MCF 10A (cell line): ENCODE results near the gene ACTN1. TPM values are rescaled to one million over a fixed set of nuclear protein-coding genes. Genes with fewer than 3 reads are reported as not detected.

ENCODE experiments used
- BruUV-seq: library from RNA; stranded (reverse); fragments of 400-500 nt; replicated peaks from 2 replicates; lab custom pipeline; 2021; lab: Mats Ljungman, UMichigan
- CTCF ChIA-PET: fragments of 300-600 bp; sonication (Branson Sonifier 250); formaldehyde crosslinking; extraction: SDS; loops from one replicate; lab custom pipeline; 2021; ENCODE audit warnings: antibody characterized with exemption, inconsistent platforms; lab: Yijun Ruan, JAX
- POLR2A ChIA-PET: fragments of 300-600, 350-650 bp; sonication (Branson Sonifier 250); formaldehyde crosslinking; extraction: SDS; loops from one replicate; lab custom pipeline; 2020; ENCODE audit warnings: antibody characterized with exemption, inconsistent platforms; lab: Yijun Ruan, JAX
- DNase-seq: peaks from one replicate; pipeline ENCODE4 v3.0.0-alpha.2; 2018; ENCODE audit not compliant: unreplicated experiment
- H3K27ac Mint-ChIP-seq: one replicate; pipeline ENCODE4 v1.8.0; 2022; ENCODE audit warnings: mild to moderate bottlenecking, low read depth, mixed read lengths; ENCODE audit not compliant: unreplicated experiment
- H3K27me3 Mint-ChIP-seq: one replicate; pipeline ENCODE4 v1.8.0; 2022; ENCODE audit warnings: mixed read lengths; ENCODE audit not compliant: insufficient read depth, unreplicated experiment
- H3K36me3 Mint-ChIP-seq: one replicate; pipeline ENCODE4 v1.8.0; 2022; ENCODE audit warnings: mild to moderate bottlenecking, moderate library complexity, mixed read lengths; ENCODE audit not compliant: insufficient read depth, unreplicated experiment
- H3K4me1 Mint-ChIP-seq: one replicate; pipeline ENCODE4 v1.8.0; 2022; ENCODE audit warnings: mixed read lengths; ENCODE audit not compliant: insufficient read depth, unreplicated experiment
- H3K4me3 Mint-ChIP-seq: one replicate; pipeline ENCODE4 v1.8.0; 2022; ENCODE audit warnings: mild to moderate bottlenecking, moderate library complexity, mixed read lengths; ENCODE audit not compliant: unreplicated experiment
- H3K9me3 Mint-ChIP-seq: one replicate; pipeline ENCODE4 v1.8.0; 2022; ENCODE audit warnings: mixed read lengths; ENCODE audit not compliant: unreplicated experiment
- intact Hi-C: fragments of 100-400 bp; cut with micrococcal nuclease; formaldehyde crosslinking; loops from 2 replicates; pipeline ENCODE4 v1.14.1; 2022
- total RNA-seq: library from RNA; stranded (reverse); gene quantifications from 2 replicates; pipeline ENCODE4 v1.2.3, GENCODE V29; 2022
- TF ChIP-seq, protein P1 (sequence below): fragments of 200-600 bp; IDR thresholded peaks from one replicate; pipeline ENCODE4 v1.8.0; 2022; ENCODE audit warnings: antibody characterized with exemption, mild to moderate bottlenecking; ENCODE audit not compliant: unreplicated experiment

The ACTN1 gene
- total RNA-seq, 1 experiment from 2014 or later = 312 TPM

GRCh38 chr14:68977180-68977717, 1.9 kb downstream of the ACTN1 start:
- BruUV-seq = TSS peak; percentile 62
- DNase-seq = no peak
- intact Hi-C loops = loop anchor here (1.0 to 2.0 kb wide), 2 partner anchors 26 to 66 kb away; no protein-coding TSS in a partner anchor
- ChIA-PET POLR2A (interaction anchor here (0.7 to 5.3 kb wide), 13 partner anchors 9 to 130 kb away, joined by 3 to 108 read pairs (median 4); no protein-coding TSS in a partner anchor), CTCF (interaction anchor here (0.6 to 3.7 kb wide), 11 partner anchors 10 to 112 kb away, joined by 3 to 28 read pairs (median 4); no protein-coding TSS in a partner anchor)
- no peaks in the 10 kb centered on the region for H3K9me3 Mint-ChIP-seq
- peak overlapping the region; percentile 95 for H3K27ac Mint-ChIP-seq
- H3K36me3 Mint-ChIP-seq = peaks cover 24% of the 10 kb centered on the region
- TF ChIP-seq, protein P1, sequence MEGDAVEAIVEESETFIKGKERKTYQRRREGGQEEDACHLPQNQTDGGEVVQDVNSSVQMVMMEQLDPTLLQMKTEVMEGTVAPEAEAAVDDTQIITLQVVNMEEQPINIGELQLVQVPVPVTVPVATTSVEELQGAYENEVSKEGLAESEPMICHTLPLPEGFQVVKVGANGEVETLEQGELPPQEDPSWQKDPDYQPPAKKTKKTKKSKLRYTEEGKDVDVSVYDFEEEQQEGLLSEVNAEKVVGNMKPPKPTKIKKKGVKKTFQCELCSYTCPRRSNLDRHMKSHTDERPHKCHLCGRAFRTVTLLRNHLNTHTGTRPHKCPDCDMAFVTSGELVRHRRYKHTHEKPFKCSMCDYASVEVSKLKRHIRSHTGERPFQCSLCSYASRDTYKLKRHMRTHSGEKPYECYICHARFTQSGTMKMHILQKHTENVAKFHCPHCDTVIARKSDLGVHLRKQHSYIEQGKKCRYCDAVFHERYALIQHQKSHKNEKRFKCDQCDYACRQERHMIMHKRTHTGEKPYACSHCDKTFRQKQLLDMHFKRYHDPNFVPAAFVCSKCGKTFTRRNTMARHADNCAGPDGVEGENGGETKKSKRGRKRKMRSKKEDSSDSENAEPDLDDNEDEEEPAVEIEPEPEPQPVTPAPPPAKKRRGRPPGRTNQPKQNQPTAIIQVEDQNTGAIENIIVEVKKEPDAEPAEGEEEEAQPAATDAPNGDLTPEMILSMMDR = no peak
- no peaks in the 10 kb centered on the region for H3K27me3 Mint-ChIP-seq
- H3K4me3 Mint-ChIP-seq = peak overlapping the region; percentile 78
- peaks cover 51% of the 10 kb centered on the region for H3K4me1 Mint-ChIP-seq

DNA sequence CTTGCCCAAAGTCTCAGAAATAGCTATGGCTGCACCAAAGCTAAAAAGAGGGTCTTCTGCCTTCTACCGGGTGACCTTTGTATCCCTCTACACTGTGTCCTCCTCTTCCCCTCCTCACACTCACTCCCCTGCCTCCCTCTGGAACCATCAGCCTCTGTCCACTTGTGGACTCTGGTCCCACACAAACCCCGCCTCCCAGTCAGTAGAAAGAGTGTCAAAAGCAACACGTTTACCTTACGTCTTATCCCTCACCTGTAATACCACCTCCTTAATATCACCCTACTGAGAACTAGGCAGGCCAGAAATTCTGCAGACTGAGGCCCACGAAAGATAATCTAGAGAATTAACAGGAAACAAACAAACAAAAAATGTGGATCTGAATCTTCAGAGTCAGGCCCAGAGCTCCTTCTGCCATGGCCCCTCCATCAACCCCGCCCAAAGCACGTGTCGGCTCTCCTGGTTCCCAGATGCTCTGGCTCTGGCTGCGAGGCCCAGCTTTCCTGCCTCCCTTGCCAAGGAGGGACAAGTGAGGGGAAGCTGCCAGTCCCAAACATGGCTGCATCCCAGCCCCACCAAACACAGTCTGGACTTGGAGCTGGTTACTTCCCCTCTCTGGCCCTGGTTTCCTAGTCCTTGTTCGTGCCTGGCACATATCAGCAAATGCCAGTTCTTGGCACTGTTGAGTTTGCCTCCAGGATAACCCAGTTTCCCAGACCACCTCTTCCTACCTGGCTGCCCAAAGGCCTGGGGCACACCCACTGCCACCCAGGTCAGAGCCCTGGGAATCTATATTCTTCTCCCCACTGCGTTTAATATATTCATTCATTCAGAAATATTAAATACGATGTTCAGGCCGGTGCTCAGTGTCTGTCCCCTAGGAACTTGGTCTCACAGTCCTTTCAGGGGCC, 2.7 kb downstream of the ACTN1 start:
- peak; percentile 38 for DNase-seq
- POLR2A ChIA-PET = interaction anchor here (0.7 to 5.3 kb wide), 11 partner anchors 10 to 83 kb away, joined by 3 to 108 read pairs (median 4); no protein-coding TSS in a partner anchor

DNA sequence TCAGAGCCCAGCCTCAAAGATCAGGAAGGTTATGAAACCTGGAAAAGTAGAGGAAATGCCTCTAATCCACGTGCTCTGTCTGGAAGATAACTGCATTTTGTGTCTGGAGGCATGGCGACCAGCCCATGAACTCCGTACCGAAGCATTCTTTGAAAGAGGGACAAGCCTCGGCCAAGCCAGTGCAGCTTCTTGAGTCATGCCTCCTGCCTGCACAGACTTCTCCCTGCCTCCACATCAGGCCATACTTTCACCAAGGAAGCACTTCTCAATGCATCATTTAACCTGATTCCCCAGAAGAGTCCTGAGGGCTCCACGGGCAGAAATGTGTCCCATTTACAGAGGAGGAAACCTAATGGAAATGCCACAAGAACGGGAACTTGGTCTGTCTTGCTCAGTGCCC, 3.4 kb downstream of the ACTN1 start:
- ChIA-PET POLR2A (interaction anchor here (0.7 to 5.3 kb wide), 7 partner anchors 10 to 75 kb away, joined by 3 to 108 read pairs (median 25); no protein-coding TSS in a partner anchor), CTCF (interaction anchor here (0.9 to 3.7 kb wide), 6 partner anchors 8 to 131 kb away, joined by 4 to 28 read pairs (median 6); no protein-coding TSS in a partner anchor)
- H3K4me1 Mint-ChIP-seq = peaks cover 60% of the 10 kb centered on the region

More for the DNA sequence above, 2.7 kb downstream of the ACTN1 start:
- TF ChIP-seq, protein P1 = no peak
- BruUV-seq = no TSS peak
- Mint-ChIP-seq H3K27ac (peak overlapping the region; percentile 95), H3K9me3 (no peaks in the 10 kb centered on the region), H3K36me3 (peaks cover 25% of the 10 kb centered on the region), H3K4me3 (peak overlapping the region; percentile 78), H3K4me1 (peaks cover 55% of the 10 kb centered on the region), H3K27me3 (no peaks in the 10 kb centered on the region)
- CTCF ChIA-PET = interaction anchor here (0.9 to 3.7 kb wide), 9 partner anchors 9 to 131 kb away, joined by 3 to 28 read pairs (median 9); no protein-coding TSS in a partner anchor
- intact Hi-C loops = loop anchor here (1.0 to 2.0 kb wide), 2 partner anchors 26 to 65 kb away; no protein-coding TSS in a partner anchor

More for the DNA sequence above, 3.4 kb downstream of the ACTN1 start:
- H3K27me3 Mint-ChIP-seq = no peaks in the 10 kb centered on the region
- peaks cover 25% of the 10 kb centered on the region for H3K36me3 Mint-ChIP-seq
- H3K9me3 Mint-ChIP-seq = no peaks in the 10 kb centered on the region
- H3K4me3 Mint-ChIP-seq = peak overlapping the region; percentile 78
- intact Hi-C loops = loop anchor here (2.0 kb wide), 1 partner anchor 25 kb away; no protein-coding TSS in a partner anchor
- TF ChIP-seq, protein P1 = no peak
- peak; percentile 73 for DNase-seq
- peak overlapping the region; percentile 95 for H3K27ac Mint-ChIP-seq
- BruUV-seq = no TSS peak
